HG03196 (cell line): Measurements from ENCODE around the gene PROP1.
"Not testable (repeated sequence)": the region's sequence is repeated elsewhere in the genome, so short reads cannot be mapped to it uniquely, and the experiment has no call there.

Source experiments
- ATAC-seq: cut with Tn5 transposase; IDR thresholded peaks from one replicate; pipeline ENCODE4 v1.9.1; 2021; ENCODE audit not compliant: unreplicated experiment

The PROP1 gene

GRCh38 chr5:177945601-177946283 is 50.3 kb downstream of the PROP1 start:
- peak; percentile 43 for ATAC-seq

DNA sequence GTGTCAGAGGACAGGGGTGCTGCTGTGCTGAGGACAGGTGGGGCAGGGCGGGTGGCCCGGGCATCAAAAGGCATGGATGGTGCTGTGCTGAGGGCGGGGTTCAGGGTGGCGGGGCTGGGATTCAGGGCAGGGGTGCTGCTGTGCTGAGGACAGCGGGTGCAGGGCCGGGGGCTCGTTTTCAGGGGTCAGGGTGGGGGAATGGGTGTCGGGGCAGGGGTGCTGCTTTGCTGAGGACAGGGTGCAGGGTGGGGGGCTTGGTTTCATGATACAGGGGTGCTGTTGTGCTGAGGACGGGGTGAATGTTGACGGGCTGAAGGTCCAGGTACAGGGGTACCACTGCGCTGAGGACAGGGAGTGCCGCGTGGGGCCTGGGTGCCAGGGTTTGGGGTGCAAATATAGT is 50.9 kb downstream of the PROP1 start:
- not testable (repeated sequence) for ATAC-seq

DNA sequence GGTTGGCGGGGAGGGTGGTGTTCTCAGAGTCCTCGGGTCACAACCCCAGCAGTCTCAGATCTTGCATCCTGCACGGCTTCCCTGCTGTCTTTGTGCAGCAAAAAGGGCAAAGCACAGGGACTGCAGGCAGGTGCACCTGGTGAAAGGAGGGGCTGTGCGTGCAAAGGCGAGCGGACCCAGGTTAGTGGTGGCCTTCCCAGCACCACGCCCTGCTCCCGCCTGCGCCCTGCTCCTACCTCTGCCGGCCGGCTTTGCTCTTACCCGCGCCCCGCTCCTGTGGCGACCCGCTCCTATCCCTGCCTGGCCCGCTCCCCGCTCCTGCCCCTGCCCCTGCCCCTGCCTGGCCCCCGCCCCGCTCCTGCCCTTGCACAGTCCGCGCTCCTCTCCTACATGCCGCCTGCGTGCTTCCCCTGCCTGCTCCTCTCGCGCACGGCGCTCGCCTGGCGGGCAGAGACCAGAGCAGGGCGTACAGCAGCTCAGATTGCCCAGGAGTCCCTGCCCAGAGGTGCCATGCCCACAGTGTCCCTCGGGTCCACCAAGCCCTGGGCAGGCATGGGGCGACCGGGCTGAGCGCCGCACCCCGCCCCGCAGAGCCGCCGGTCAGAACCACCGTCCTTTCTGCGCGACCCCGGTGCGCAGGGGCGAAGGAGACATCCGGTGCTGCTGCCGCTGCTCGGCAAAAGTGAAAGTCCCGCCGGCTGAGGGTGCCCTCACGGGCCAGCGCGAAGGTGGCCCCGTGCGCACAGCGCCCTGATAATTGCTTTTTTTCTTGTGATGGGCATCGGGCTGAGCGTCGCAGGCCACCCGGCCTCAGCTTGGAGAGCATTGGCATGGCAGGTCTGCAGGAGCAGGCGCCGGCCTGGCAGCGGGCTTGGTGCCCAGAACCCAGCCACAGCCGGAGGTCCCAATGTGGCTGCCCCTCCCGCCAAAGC is 52.0 kb downstream of the PROP1 start:
- ATAC-seq, result not testable (repeated sequence)

DNA sequence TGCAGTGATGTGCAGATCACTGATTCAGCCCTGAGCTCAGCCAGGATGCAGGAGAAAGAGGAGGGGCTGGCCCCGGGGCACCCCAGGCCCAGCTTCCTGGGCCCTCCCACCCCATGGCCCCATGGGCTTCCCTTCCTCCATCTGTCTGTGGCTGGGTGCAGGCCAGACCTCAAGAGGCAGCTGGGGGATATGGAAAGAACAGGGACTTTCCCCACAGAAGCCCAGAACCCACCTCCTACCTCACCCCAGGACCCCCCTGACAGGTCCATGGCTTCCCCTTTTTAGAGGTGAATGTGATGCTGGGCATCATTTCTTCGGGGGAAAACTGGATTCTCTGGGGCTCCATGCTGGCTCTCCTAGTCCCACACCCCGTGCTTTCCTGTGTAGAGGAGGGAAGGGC is 53.1 kb downstream of the PROP1 start:
- not testable (repeated sequence) for ATAC-seq
